Uterus (tissue), 2 donors: ENCODE measurements around the gene NOS1AP.

Source experiments
- POLR2A ChIP-seq, 2 donors: fragments of 450-650 bp; IDR thresholded peaks; one replicate each; pipeline ENCODE4 v1.6.1; 2016; ENCODE audit warnings: antibody characterized with exemption in 2 of 2, mild to moderate bottlenecking in 1 of 2, moderate library complexity in 1 of 2
- TF ChIP-seq, protein P1 (sequence below), 4 experiments: fragments of 200-600 bp in 2 of 4; fragments of 450-650 bp in 2 of 4; sonication (generic) in 2 of 4; IDR thresholded peaks; one replicate each; pipeline ENCODE4 v1.5.1; 2016 to 2019; ENCODE audit warnings: antibody characterized with exemption in 4 of 4, mild to moderate bottlenecking in 2 of 4, moderate library complexity in 1 of 4

DNA sequence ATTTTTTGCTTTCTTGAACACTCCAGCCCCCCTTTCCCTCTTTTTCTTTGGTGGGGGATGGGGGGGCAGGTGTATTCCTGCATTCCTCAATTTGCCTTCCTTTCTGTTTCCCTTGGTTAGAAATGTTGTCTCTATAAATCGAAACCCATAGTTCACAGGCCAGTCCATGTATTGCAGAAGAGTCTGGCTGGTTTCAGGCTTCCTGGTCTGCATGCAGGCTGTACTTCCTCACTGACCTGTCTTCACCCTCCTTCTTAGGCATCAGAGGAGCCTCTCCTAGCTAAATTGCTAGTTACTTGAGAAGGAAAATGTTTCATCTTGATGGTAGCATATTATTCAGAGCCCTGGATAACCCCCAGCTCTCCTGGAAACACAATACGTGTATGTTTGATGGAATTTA lies 167.1 kb downstream of the NOS1AP start:
- TF ChIP-seq, protein P1, sequence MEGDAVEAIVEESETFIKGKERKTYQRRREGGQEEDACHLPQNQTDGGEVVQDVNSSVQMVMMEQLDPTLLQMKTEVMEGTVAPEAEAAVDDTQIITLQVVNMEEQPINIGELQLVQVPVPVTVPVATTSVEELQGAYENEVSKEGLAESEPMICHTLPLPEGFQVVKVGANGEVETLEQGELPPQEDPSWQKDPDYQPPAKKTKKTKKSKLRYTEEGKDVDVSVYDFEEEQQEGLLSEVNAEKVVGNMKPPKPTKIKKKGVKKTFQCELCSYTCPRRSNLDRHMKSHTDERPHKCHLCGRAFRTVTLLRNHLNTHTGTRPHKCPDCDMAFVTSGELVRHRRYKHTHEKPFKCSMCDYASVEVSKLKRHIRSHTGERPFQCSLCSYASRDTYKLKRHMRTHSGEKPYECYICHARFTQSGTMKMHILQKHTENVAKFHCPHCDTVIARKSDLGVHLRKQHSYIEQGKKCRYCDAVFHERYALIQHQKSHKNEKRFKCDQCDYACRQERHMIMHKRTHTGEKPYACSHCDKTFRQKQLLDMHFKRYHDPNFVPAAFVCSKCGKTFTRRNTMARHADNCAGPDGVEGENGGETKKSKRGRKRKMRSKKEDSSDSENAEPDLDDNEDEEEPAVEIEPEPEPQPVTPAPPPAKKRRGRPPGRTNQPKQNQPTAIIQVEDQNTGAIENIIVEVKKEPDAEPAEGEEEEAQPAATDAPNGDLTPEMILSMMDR (IDR thresholded peaks at IDR 0.05), result no peak
- TF ChIP-seq POLR2A (IDR thresholded peaks at IDR 0.05), result no peak
